Measurements from ENCODE around the gene SLC29A2. TPM values are rescaled to one million over a fixed set of nuclear protein-coding genes. Genes with fewer than 3 reads are reported as not detected.

SLC29A2 gene
- total and polyA plus RNA-seq, 2 of the 8 experiments (the other 6 are each of a cell fraction or from before 2014, with no cell fraction given), result 29.3 to 31.6 TPM

DNA sequence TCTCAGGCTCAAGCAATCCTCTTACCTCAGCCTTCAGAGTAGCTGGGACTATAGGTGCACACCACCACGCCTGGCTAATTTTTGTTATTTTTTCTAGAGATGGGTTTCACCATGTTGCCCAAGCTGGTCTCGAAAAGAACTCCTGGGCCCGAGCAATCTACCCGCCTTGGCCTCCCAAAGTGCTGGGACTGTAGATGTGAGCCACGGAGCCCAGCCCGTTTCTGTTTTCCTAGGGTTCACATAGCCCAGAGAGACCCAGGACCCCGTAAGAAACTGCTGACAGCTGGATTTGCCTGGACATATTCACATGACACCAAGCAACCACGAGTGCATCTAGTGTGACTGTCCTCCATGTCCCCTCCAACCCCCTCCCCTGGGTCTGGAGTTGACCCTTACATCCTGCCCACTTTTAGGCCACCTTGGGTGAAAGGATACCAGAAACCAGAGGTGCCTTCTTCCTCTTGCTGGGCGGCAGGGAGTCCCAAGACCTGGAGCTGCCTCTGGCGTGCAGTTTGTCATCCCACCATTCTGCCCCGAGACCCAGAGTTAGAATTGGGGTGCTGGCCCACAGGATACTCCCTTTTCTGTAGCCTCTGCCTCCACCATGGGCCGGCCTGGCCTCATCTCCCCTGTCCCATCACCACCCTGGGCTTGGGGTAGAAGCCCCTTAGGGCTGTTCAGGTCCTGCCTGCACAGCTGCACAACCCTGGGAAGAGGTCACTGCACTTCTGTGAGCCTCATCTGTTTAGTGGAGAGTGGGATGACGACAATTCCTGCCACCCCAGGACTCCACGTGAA, 31.7 kb downstream of the SLC29A2 start (continued):
- no peak for TF ChIP-seq SP1 (IDR thresholded peaks at IDR 0.05; ENCODE audit: low read depth, low read length)
